Activated CD4-positive, alpha-beta T cell treated with anti-CD3 and anti-CD28 coated beads, Interleukin-2, amount 10 ng/mL, durations not matched to agents 7 days and 5 days (primary cell): ENCODE results near the gene CENPB. TPM values are rescaled to one million over a fixed set of nuclear protein-coding genes. Genes with fewer than 3 reads are reported as not detected.

Experiments used
- CTCF ChIA-PET: fragments of 350-600 bp; sonication (Branson Sonifier 250); formaldehyde crosslinking; loops from one replicate; lab custom pipeline; 2021; ENCODE audit warnings: antibody characterized with exemption; lab: Charles Lee
- POLR2A ChIA-PET: fragments of 350-600 bp; sonication (Branson Sonifier 250); formaldehyde crosslinking; loops from one replicate; lab custom pipeline; 2021; ENCODE audit warnings: antibody characterized with exemption; lab: Charles Lee
- DNase-seq: peaks from one replicate; pipeline ENCODE4 v3.0.0-alpha.2; 2020
- H3K27ac Mint-ChIP-seq: one replicate; pipeline ENCODE4 v1.8.0; 2021; ENCODE audit warnings: mild to moderate bottlenecking, moderate library complexity, mixed read lengths
- H3K27me3 Mint-ChIP-seq: one replicate; pipeline ENCODE4 v1.8.0; 2021; ENCODE audit warnings: mixed read lengths
- H3K36me3 Mint-ChIP-seq: one replicate; pipeline ENCODE4 v1.8.0; 2021; ENCODE audit warnings: low read depth, mixed read lengths
- H3K4me1 Mint-ChIP-seq: one replicate; pipeline ENCODE4 v1.8.0; 2021; ENCODE audit warnings: mixed read lengths
- H3K4me3 Mint-ChIP-seq: one replicate; pipeline ENCODE4 v1.8.0; 2021; ENCODE audit warnings: mild to moderate bottlenecking, moderate library complexity, mixed read lengths
- H3K9me3 Mint-ChIP-seq: one replicate; pipeline ENCODE4 v1.8.0; 2021; ENCODE audit warnings: mixed read lengths
- total RNA-seq, 2 experiments: library from RNA; stranded (reverse); gene quantifications; one replicate each; pipeline ENCODE4 v1.2.3, GENCODE V29; 2021

Gene CENPB
- total RNA-seq, 2 experiments from 2014 or later: 77.8 to 85.6 TPM

DNA sequence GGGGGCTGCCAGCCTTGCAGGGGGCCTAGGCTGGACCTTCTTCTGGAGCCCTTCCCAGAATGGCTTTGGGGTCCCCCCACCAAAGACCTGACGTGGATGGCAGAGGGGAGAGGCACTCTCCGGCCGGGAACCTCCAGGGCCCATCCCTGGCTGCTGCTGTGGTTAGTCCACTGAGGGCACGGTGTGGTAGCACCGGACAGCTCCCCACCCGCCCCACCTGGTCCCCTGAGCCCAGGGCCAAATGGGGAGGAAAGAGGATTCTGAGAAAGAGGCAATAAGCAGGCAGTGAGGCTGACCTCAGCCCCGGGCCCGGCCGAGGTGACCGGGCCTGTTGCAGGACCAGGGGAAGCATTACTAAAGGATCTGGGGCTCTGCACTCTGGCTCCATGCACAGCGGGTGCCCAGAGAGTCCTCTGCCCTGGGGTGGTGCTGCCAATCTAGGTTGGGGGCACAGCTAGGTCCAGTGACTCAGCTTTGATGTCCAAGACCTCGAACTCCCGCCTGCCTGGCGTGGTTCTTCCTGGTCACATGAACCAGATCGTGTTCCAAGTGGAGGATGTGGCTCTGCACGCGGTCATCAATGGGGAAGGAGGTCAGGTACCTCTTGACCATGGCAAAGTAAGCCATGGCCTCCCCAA is 2.2 kb downstream of the CENPB start:
- no peak for DNase-seq
- Mint-ChIP-seq H3K4me3 (peak overlapping the region; percentile 57), H3K36me3 (peaks cover 12% of the 10 kb centered on the region), H3K27ac (peak overlapping the region; percentile 73), H3K4me1 (peaks cover 59% of the 10 kb centered on the region), H3K9me3 (no peaks in the 10 kb centered on the region), H3K27me3 (peaks cover 13% of the 10 kb centered on the region)
- CTCF ChIA-PET: interaction anchor here (0.5 to 7.0 kb wide), 4 partner anchors 17 to 341 kb away, joined by 3 to 77 read pairs (median 4); partner anchors contain the start of genes ADISSP and AP5S1
- POLR2A ChIA-PET: interaction anchor here (1.7 kb wide), 1 partner anchor 17 kb away, joined by 3 read pairs; the partner anchor contains the start of gene ADISSP

DNA sequence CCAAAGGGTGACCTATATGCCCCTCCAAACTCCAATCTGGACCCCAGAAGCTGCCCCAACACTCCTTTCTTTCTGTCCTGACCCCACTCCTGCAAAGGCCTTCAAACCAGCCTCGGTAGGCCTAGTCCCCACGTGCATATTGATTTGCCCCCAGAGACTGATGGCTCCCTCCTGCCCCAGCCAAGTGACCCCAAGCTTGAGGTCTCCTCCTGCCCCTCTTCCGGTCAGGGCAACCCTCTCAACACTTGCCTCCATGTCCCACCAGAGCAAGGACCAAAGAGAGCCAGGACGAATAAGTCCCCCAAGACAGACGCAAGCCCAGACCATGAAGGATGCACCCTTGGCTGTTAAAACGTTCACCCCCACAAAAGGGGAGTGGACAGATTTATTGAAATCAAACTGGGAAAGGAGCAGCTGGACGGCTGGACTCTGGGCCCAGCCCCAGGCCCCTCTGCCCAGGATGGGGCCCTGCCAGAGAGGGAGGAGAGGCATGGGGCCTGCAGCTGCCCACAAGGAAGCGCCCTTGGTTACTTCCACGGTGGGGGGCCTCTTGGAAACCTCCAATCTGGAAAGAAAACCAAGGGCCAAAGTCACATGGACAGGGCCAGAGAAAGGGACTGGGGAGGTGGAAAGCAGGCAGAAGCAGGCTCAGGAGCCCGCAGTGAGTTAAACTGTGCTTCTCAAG is 2.9 kb downstream of the CENPB start:
- POLR2A ChIA-PET: interaction anchor here (1.7 kb wide), 1 partner anchor 16 kb away, joined by 3 read pairs; the partner anchor contains the start of gene ADISSP
- no peak for DNase-seq
- CTCF ChIA-PET: interaction anchor here (1.3 to 7.0 kb wide), 2 partner anchors 37 to 71 kb away, joined by 7 to 77 read pairs; partner anchors contain the start of gene AP5S1
- Mint-ChIP-seq H3K27ac (no peak overlapping the region), H3K4me1 (peaks cover 57% of the 10 kb centered on the region), H3K27me3 (peaks cover 18% of the 10 kb centered on the region), H3K4me3 (no peak overlapping the region), H3K9me3 (no peaks in the 10 kb centered on the region), H3K36me3 (peaks cover 12% of the 10 kb centered on the region)

DNA sequence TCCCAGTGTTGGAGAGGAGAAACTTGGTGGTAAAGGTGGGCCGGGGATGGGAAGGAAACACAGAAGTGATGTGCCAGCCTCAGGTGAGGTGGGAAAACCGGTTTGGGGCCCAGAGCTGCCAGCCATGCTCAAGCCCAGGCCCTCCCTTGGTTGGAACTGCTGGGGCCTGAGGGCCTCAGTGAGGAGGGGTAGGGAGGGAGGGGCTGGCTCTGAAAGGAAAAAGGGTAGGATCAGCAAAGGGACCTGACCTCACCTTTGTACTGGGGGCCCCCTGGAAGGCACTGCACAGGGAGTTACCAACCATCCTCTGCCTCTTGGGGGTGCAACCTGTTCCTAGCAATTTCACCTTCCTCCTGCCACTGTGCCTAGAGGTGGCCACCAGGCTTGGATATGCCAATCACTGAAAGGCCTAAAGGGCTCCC is 3.5 kb downstream of the CENPB start:
- Mint-ChIP-seq H3K27me3 (peaks cover 20% of the 10 kb centered on the region), H3K36me3 (peaks cover 12% of the 10 kb centered on the region), H3K27ac (no peak overlapping the region), H3K4me1 (peaks cover 54% of the 10 kb centered on the region), H3K4me3 (no peak overlapping the region), H3K9me3 (no peaks in the 10 kb centered on the region)
- CTCF ChIA-PET: interaction anchor here (0.6 to 7.0 kb wide), 3 partner anchors 31 to 72 kb away, joined by 7 to 77 read pairs (median 7); partner anchors contain the start of gene AP5S1
- POLR2A ChIA-PET: interaction anchor here (1.7 kb wide), 1 partner anchor 15 kb away, joined by 3 read pairs; the partner anchor contains the start of gene ADISSP
- no peak for DNase-seq

DNA sequence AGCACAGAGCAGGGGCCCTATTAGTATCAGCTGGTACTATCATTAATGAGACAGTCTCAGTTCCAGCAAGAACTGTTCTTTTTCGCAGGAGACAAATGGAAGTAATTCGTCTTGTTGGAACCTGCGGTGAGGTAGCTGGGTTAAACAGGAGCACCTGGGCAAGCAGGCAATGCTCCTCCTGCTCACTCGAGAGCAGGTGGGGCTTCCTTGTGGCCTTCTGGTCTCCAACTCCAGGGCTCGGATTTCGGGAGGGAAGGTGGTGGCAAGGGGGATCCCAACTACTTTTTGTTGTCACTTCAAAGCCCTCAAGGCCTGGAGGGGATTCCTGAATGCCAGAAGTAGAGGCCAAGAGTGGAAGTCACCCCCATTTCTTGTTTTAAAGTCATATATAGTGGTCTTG is 3.9 kb downstream of the CENPB start:
- ChIA-PET POLR2A (no interaction called here), CTCF (interaction anchor here (0.6 to 1.9 kb wide), 4 partner anchors 10 to 73 kb away, joined by 6 to 8 read pairs (median 7); partner anchors contain the start of gene ADISSP)
- Mint-ChIP-seq H3K36me3 (peaks cover 12% of the 10 kb centered on the region), H3K4me3 (no peak overlapping the region), H3K27ac (no peak overlapping the region), H3K4me1 (peaks cover 51% of the 10 kb centered on the region), H3K9me3 (no peaks in the 10 kb centered on the region), H3K27me3 (peaks cover 20% of the 10 kb centered on the region)
- no peak for DNase-seq

DNA sequence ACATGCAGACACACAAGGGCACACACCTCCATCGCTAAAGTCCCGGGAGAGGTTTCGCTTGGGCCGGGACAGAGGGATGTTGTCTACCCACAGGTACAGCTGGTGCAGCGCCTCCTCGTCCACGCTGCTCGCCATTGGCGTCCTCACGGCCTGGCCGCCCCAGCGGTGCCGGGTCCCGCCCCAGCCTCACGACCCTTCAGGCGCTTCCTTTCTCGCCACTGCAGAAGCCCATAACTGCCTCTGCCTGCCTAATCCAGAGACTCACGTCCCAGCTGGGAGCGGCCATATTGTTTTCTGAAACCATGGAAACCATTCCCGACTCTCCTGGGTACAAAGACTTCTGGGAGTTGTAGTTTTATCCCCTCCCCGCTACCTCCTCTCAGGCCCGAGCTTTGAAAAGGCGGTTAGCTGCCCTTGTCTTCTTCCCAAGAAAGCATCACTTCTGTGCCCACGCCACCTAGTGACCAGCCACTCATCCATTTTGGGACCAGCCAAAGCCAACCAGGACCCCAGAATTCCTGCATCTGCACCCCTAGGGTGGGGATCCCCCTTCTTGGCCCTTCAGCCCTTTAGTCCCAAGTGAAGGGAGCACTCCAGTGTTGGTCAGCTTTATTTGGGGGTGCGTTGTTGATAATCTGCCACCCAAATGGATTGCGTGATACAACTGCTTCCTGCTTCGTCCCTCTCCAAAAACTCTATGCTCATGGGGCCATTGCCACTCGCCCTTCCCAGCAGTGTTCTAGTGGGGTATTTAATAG is 5.2 kb downstream of the CENPB start, which contains the start of gene SPEF1:
Gene SPEF1, minus strand, starts transcription at position 296 of the 758 bp plus-strand sequence. Its CDS starts 161 bp downstream, at position 135.
- ChIA-PET POLR2A (interaction anchor here (0.6 kb wide), 1 partner anchor 1114 kb away, joined by 3 read pairs; no protein-coding TSS in a partner anchor), CTCF (interaction anchor here (0.7 to 1.9 kb wide), 6 partner anchors 9 to 197 kb away, joined by 3 to 8 read pairs (median 4); partner anchors contain the start of genes ADISSP and AP5S1)
- Mint-ChIP-seq H3K27me3 (peaks cover 27% of the 10 kb centered on the region), H3K4me1 (peaks cover 54% of the 10 kb centered on the region), H3K4me3 (peak within 1 kb of the TSS; percentile 49), H3K9me3 (no peaks in the 10 kb centered on the region), H3K36me3 (peaks cover 12% of the 10 kb centered on the region), H3K27ac (no peak within 1 kb of the TSS)
- peak; percentile 62 for DNase-seq

DNA sequence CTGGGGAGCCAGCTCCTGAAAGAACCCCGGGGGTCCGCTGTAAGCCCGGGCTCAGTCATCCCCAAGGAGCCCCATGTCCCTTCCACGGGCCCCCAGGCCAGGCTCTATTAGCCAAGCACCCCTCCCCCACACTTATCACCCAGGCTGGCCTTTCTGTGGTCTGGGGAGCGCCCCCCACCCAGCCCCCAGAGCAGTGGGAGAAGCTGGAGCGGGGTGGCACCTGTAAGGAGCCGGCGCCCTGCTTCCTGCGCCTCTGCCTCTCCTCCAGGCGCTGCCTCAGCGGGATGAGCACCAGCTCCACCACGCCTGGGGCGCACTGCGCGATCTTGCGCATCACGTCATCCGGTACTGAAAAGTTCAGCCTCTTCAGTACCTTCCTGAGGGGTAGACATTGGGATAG is 7.6 kb downstream of the CENPB start:
- no peak overlapping the region for H3K27ac Mint-ChIP-seq
- ChIA-PET CTCF (interaction anchor here (0.9 to 3.9 kb wide), 9 partner anchors 7 to 307 kb away, joined by 3 to 40 read pairs (median 4); partner anchors contain the start of genes ADISSP, AP5S1 and CENPB), POLR2A (no interaction called here)
- H3K9me3 Mint-ChIP-seq: no peaks in the 10 kb centered on the region
- H3K4me3 Mint-ChIP-seq: no peak overlapping the region
- DNase-seq: no peak
- H3K4me1 Mint-ChIP-seq: peaks cover 41% of the 10 kb centered on the region
- H3K36me3 Mint-ChIP-seq: peaks cover 6% of the 10 kb centered on the region
- H3K27me3 Mint-ChIP-seq: peaks cover 30% of the 10 kb centered on the region

DNA sequence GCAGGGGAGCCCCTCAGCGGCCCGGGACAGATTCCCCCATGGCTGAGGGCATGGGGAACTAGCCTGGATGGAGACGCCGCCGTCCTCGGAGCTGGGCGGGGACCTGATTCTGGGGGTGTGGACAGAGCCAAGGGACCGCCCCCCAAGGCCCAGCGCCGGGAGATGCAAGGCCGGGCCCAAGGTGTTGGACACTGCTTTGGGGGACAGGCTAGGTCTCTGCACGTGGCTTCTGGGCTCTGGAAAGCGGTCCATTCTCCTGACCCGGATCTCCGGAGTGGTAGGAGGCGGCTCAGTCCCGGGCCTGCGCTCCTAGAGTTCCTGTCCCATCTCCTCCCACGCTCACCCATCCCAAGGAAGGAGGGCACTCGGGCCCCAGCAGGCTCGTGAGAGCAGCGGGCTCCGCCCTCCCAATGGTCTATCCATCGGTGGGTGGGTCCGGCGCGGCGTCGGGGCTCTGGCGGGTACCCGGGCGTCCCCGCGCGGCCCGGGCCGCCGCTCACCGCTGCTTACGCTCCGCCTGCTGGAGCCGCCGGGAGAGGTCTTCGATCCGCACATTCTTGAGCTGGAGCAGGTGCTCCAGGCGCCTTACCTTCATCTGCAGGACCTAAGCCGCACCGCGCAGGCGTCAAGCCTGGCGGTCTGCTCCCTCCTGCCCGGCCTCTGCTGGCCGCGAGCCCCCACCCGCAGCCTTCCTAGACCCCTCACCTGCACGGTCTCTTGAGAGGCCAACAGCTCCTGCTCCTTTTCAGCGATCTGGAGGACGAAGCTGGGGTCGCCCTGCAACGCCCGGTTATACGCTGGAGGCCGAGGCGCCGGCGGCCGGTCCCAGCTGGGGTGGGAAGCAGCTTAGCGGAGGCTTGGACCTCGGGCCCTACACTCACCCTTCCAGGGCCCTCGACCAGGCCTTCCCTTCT is 8.6 kb downstream of the CENPB start:
- no peak overlapping the region for H3K27ac Mint-ChIP-seq
- CTCF ChIA-PET: interaction anchor here (0.6 to 3.9 kb wide), 11 partner anchors 8 to 531 kb away, joined by 3 to 40 read pairs (median 4); partner anchors contain the start of genes ADISSP, AP5S1 and CENPB

DNA sequence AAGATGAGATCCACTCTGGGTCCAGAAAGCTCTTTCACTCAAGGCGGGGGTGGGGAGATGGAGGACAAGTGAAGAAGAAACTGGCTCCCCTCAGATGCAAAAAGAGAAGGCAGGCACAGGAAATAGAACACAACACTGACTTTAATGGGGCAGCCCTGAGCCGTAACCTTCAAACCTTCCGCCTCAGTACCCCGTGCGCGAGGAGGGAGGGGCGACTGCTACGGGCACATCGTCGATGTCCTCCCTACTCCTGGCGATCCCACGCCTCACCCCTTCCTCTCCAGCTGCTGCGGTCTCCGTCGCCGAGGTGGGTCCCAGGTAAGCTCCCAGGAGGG is 9.2 kb downstream of the CENPB start:
- CTCF ChIA-PET: interaction anchor here (0.6 to 3.9 kb wide), 7 partner anchors 9 to 530 kb away, joined by 3 to 40 read pairs (median 4); partner anchors contain the start of genes ADISSP, AP5S1 and CENPB
- Mint-ChIP-seq H3K27ac (no peak overlapping the region), H3K27me3 (peaks cover 31% of the 10 kb centered on the region), H3K4me3 (peak overlapping the region; percentile 59), H3K36me3 (no peaks in the 10 kb centered on the region), H3K9me3 (no peaks in the 10 kb centered on the region), H3K4me1 (peaks cover 35% of the 10 kb centered on the region)
- POLR2A ChIA-PET: interaction anchor here (1.2 kb wide), 1 partner anchor 10 kb away, joined by 5 read pairs; the partner anchor contains the start of gene ADISSP
- DNase-seq: no peak

More for the DNA sequence above, 8.6 kb downstream of the CENPB start:
- H3K27me3 Mint-ChIP-seq: peaks cover 31% of the 10 kb centered on the region
- H3K36me3 Mint-ChIP-seq: peaks cover 3% of the 10 kb centered on the region
- POLR2A ChIA-PET: interaction anchor here (1.2 kb wide), 1 partner anchor 10 kb away, joined by 5 read pairs; the partner anchor contains the start of gene ADISSP
- peak overlapping the region; percentile 59 for H3K4me3 Mint-ChIP-seq
- H3K9me3 Mint-ChIP-seq: no peaks in the 10 kb centered on the region
- H3K4me1 Mint-ChIP-seq: peaks cover 35% of the 10 kb centered on the region
- no peak for DNase-seq

DNA sequence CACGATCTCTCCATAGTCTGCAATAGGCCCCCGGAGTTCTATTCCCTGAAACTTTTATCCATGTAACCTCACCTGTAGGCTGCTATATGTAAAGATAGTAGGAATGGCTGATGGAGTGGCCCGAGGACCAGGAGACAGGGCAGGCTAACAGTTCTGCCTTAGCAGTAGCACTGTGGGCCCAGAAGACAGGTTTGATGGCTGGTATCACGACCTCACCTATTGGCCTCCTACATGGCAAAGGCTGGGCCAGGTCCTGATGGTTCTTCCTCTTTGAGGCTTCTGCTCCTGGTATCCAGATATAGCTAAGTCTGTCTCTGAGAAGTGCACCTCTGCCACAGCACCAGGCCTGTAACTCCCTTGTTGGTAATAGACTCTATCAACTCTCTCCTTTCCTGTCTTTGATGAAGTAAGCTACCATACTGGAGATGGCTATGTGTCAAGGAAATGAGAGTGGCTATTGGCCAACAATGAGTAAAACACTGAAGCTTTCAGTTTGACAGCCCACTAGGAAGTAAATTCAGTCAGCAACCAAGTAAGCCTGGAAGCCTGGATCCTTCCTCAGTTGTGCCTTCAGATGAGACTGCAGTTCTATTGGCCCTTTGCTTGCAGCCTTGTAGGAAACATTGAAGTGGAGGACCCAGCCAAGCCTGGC is 11.0 kb downstream of the CENPB start:
- ChIA-PET CTCF (no interaction called here), POLR2A (interaction anchor here (0.5 kb wide), 1 partner anchor 13 kb away, joined by 4 read pairs; no protein-coding TSS in a partner anchor)
- Mint-ChIP-seq H3K27me3 (peaks cover 29% of the 10 kb centered on the region), H3K27ac (no peak overlapping the region), H3K9me3 (no peaks in the 10 kb centered on the region), H3K4me1 (peaks cover 21% of the 10 kb centered on the region), H3K4me3 (no peak overlapping the region), H3K36me3 (no peaks in the 10 kb centered on the region)
- DNase-seq: no peak

DNA sequence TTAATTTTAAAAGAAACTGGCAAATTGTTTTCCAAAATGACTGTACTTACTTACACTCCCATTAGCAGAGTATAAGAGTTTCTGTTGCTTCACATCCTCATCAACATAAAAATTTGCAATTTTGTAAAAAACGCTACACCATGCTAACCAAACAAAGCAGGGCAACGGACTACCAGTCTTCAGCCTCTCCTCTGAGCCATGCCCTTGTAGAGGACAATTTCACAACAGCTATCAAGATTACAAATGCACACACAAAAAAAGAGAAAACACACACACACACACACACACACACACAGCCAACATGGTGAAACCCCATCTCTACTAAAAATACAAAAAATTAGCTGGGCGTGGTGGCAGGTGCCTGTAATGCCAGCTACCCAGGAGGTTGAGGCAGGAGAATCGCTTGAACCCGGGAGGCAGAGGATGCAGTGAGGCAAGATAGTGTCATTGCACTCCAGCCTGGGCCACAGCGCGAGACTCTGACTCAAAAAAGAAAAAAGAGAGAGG is 14.9 kb downstream of the CENPB start:
- Mint-ChIP-seq H3K9me3 (no peaks in the 10 kb centered on the region), H3K4me1 (peaks cover 15% of the 10 kb centered on the region), H3K27me3 (peaks cover 6% of the 10 kb centered on the region), H3K27ac (no peak overlapping the region), H3K4me3 (no peak overlapping the region), H3K36me3 (no peaks in the 10 kb centered on the region)
- DNase-seq: no peak
- ChIA-PET POLR2A (no interaction called here), CTCF (interaction anchor here (1.0 to 1.9 kb wide), 3 partner anchors 10 to 19 kb away, joined by 4 to 8 read pairs (median 6); partner anchors contain the start of genes CENPB and SPEF1)
